ENCODE measurements around the gene DGKB.
A peak's percentile ranks its signal among the peaks of the same experiment; 100 is the strongest.
"Not testable (repeated sequence)": the region's sequence is repeated elsewhere in the genome, so short reads cannot be mapped to it uniquely, and the experiment has no call there.

The DGKB gene

DNA sequence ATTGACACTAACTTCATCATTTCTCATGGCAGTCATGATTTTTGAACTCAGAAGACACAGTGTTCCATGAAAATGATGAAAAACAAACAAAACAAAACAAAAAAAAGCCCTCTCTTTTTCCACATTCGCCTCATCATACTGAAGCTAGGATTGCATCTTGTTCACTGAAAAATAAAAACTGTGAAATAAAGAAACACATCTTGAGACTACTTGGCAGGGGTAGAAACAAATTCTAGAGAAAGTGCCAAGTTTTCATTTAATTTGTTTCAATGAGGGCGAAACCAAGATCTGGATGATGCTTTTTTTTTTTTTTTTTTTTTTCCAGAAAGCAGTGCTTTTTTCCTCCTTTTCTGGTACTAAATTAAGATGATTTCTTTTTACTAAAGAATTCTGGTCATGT lies 562.7 kb downstream of the DGKB start:
- intact Hi-C loops (cut with DNase I) = no loop called here
- no peak for DNase-seq

DNA sequence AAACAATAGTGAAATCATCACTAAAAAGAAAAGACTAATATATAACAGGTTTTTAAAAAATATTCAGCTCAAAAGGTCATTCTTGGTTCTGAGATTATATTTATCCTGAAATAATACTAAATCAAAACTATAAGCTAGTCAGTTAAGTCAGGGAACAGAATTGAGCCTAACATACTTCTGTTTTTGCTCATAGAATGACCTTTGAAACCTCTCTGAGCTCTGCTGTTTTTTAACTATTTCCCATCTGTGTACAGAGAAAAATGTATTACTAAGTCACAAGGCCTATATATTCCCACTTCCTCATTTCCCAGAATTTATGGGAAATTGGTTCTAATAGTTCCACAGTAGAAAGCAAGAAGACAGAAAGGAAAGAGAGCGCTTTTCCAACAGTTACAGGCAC lies 566.3 kb downstream of the DGKB start:
- no peak for DNase-seq
- intact Hi-C loops (cut with DNase I) = no loop called here

GRCh38 chr7:14332155-14332554 lies 570.4 kb downstream of the DGKB start:
- intact Hi-C loops (cut with DNase I) = no loop called here
- no peak for DNase-seq

DNA sequence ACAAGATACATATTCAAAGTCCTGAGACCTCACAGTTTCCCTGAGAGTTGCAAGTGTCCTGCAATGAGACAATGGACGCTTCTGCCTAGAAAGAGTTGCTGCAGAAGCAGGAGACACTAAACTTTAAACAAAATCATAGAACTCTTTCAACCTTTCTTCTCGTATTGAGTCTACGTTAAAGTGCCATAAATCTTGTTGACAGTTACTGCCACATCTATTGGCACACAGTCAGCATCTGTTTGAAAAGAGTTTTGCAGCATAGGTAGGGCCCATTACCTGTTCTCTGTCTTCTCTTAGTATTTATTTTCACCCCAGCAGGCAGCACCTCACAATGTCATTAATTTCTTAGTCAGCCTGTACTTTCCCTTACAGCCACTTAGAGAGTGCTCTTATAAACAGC lies 577.8 kb downstream of the DGKB start:
- intact Hi-C loops (cut with DNase I) = no loop called here
- DNase-seq = no peak

- no peak for DNase-seq
- intact Hi-C loops (cut with DNase I) = no loop called here
Measured at GRCh38 chr7:14322724-14323123, 579.8 kb downstream of the DGKB start.

- intact Hi-C loops (cut with DNase I) = no loop called here
Measured at GRCh38 chr7:14321947-14322346, 580.6 kb downstream of the DGKB start.

GRCh38 chr7:14309432-14309831 lies 593.1 kb downstream of the DGKB start:
- intact Hi-C loops (cut with DNase I) = no loop called here
- DNase-seq = no peak

More at GRCh38 chr7:14321947-14322346, 580.6 kb downstream of the DGKB start:
- DNase-seq = no peak

DNA sequence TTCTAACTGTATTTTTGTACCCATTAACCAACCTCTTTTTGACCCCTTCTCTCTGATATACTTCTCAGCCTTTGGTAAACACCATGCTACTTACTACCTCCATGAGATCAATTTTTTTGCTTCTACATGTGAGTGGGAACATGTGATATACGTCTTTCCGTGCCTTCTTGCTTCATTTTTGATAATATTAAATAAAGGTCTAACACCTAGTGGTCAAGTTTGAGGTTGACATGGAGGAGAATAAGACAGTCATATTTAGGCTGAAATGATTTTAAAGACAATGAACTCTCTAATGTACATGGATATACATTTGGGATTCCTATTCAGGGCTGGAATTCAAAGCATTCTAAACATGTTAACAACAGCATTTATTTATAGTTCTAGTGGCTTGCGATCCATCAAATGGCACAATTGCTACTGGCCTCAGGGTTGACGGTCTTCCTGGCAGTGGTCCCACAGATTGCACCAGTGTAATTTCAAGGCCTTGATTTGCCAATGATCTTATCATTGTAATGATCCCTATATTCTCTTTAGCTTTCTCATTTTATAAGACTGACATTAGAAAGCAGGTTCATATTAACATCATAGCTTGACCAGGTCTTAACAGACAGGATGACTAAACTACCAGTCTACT lies 597.2 kb downstream of the DGKB start:
- DNase-seq = no peak
- intact Hi-C loops (cut with DNase I) = no loop called here

GRCh38 chr7:14303536-14303935 lies 599.0 kb downstream of the DGKB start:
- intact Hi-C loops (cut with DNase I) = no loop called here
- DNase-seq = no peak

- DNase-seq = no peak
- intact Hi-C loops (cut with DNase I) = no loop called here
Measured at GRCh38 chr7:14294637-14295036, 607.9 kb downstream of the DGKB start.

- DNase-seq = no peak
- intact Hi-C loops (cut with DNase I) = no loop called here
Measured at GRCh38 chr7:14293434-14293833, 609.1 kb downstream of the DGKB start.

DNA sequence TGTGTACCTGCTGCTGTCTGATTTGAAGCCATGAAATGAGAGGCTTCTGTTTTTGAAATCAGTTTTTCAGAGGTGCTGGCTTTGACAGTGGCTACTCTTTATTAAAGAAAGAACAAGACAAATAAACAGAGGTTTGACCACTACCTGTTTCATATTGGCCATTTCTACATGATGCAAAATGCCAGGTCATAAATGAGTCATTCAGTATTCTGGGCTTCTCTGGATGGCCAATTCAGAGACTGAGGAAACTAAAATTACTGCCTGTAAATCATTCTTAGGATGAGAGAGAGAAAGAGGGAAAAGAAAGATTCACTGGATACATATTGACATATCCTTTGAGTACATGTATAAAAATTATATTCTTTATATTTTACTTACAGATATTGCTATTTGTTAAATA lies 609.8 kb downstream of the DGKB start:
- intact Hi-C loops (cut with DNase I) = no loop called here
- DNase-seq = no peak

DNA sequence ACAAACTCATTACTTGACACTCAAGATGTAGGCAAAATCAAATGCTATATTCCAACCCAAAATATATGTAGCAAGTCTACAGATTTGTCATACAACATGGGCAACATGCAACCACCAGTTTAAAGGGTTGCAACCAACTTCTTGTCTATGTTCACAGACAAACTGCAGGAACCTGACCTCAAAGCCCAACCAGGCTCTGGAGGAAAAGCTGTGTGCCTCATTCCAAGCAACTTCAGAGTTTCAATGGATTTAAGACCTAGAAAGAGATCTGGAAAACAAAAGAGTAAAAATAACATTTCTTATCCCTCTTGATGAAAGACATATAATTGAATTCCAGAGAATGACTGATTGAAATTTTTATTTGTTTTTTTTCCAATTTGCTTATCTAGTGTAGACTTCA lies 612.6 kb downstream of the DGKB start:
- intact Hi-C loops (cut with DNase I) = no loop called here
- no peak for DNase-seq

DNA sequence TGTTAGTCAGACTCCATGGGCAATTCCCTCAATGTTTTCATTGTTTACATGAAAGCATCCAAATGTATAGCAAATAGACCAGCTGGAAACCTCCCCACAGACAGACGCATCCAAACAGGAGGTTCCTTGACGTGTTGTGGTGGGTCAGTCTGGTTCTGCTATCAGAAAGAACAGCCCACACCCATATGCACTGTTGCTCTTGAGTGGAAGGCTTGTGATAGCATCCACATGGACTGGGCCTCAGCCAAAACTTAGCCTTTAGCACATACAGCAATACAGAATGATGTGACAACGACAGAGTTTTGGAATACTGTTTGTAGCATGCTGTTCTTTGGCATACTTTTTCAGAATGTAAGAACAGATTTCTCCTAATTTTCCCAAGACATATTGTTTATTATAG lies 613.9 kb downstream of the DGKB start:
- DNase-seq = no peak
- intact Hi-C loops (cut with DNase I) = no loop called here

DNA sequence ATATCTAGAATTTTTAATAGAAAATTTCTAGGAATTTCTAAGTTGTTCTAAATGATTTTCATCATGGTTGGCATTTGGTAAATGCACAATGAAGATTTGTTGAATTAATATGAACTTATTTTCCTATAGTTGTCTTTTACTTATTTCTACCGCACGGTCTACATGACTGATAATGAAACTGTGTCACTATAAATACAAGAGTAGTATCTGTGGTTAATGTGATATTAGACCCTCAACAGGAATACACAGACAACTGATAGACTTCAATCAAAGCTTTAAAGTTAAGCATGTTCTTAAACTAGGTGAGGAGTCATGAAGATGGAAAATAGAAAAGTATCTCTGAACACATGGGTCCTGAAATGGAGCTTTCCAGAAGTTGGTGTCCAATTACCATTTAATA lies 615.2 kb downstream of the DGKB start:
- DNase-seq = no peak
- intact Hi-C loops (cut with DNase I) = no loop called here

DNA sequence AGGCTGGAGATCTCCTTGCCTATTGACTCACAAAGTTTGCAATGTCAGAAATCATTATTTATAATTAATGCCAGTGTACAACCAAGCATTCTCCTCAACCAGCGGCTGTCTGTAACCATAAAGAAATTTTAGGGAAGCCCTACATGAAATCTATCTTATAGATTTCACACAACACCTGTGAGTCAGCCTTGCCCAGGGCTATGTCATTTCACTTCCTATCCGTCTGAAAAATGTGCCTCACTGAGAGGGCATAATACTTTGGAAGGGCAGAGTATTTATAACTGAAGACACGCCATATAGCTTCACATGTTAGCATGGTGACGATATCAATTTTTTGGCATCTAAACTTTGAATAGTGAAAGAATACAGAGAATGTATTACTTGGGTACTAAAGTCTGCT lies 616.5 kb downstream of the DGKB start:
- intact Hi-C loops (cut with DNase I) = no loop called here

DNA sequence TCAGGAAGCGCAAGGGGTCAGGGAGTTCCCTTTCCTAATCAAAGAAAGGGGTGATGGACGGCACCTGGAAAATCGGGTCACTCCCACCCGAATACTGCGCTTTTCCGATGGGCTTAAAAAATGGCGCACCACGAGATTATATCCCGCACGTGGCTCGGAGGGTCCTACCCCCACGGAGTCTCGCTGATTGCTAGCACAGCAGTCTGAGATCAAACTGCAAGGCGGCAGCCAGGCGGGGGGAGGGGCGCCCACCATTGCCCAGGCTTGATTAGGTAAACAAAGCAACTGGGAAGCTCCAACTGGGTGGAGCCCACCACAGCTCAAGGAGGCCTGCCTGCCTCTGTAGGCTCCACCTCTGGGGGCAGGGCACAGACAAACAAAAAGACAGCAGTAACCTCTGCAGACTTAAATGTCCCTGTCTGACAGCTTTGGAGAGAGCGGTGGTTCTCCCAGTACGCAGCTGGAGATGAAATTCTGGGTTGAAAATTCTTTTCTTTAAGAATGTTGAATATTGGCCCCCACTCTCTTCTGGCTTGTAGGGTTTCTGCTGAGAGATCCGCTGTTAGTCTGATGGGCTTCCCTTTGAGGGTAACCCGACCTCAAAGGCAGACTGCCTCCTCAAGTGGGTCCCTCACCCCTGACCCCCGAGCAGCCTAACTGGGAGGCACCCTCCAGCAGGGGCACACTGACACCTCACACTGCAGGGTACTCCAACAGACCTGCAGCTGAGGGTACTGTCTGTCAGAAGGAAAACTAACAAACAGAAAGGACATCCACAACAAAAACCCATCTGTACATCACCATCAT lies 623.3 kb downstream of the DGKB start:
- intact Hi-C loops (cut with DNase I) = not testable (repeated sequence)
- peak in 2 of 10 donors; percentile 30 to 47 for DNase-seq

More for the DNA sequence above, 616.5 kb downstream of the DGKB start:
- DNase-seq = no peak

DNA sequence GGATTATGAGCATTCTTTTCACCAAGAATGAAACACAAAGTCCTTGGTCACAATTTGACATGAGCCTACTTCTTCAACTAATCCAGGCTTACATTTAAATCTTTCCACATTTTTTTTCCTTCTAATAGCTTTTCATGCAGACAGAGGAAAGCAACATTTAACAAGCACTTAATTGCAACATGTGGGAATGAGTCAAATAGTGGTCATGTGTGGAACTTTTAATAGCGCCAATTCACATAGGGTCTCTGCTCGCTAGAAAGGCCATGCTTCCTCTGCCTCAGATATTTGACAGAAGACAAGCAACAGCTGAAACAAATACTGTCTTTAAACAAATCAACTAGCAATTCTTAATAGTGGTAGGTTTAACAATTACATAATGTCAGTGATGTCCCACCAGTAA lies 627.2 kb downstream of the DGKB start:
- intact Hi-C loops (cut with DNase I) = no loop called here

GRCh38 chr7:14271441-14271840 lies 631.1 kb downstream of the DGKB start:
- no peak for DNase-seq
- intact Hi-C loops (cut with DNase I) = no loop called here

More for the DNA sequence above, 627.2 kb downstream of the DGKB start:
- DNase-seq = no peak

DNA sequence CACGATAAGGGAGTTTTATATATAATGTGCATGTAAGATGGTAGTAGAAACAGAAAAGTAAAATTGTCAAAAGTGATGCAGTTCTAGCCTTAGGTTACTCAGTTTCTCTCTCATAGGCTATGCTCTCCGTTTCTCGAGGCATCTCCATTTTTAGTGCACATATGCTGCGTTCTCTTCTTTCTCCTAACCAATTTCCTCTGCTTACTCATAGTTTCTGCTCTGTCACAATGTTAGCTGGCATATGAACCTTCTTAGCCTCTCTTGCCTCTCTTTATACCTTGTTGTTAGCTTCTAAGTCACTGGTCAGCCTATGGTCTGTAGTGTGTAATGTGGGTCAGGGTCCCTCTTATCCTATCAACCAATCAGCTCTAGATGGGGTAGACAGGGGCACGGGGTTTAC lies 632.5 kb downstream of the DGKB start:
- DNase-seq = no peak
- intact Hi-C loops (cut with DNase I) = no loop called here

GRCh38 chr7:14260011-14260410 lies 642.5 kb downstream of the DGKB start:
- intact Hi-C loops (cut with DNase I) = no loop called here
- no peak for DNase-seq

GRCh38 chr7:14258861-14259260 lies 643.7 kb downstream of the DGKB start:
- no peak for DNase-seq
- intact Hi-C loops (cut with DNase I) = no loop called here
